Smooth muscle cell (in vitro differentiated cells): ENCODE data around the gene DNER. TPM values are rescaled to one million over a fixed set of nuclear protein-coding genes. Genes with fewer than 3 reads are reported as not detected.
"Not testable (repeated sequence)": the region's sequence is repeated elsewhere in the genome, so short reads cannot be mapped to it uniquely, and the experiment has no call there.

Experiments
- DNase-seq: peaks from one replicate; lab custom pipeline; 2025; ENCODE audit not compliant: unreplicated experiment; lab: John Stamatoyannopoulos, UW
- H2AFZ ChIP-seq: fragments of 200-600 bp; sonication (generic); 2 replicates; pipeline ENCODE4 v1.6.0; 2016; ENCODE audit warnings: antibody characterized with exemption, low read depth, mild to moderate bottlenecking
- H3F3A ChIP-seq: fragments of 200-600 bp; sonication (generic); 2 replicates; pipeline ENCODE4 v1.6.0; 2017; ENCODE audit warnings: antibody characterized with exemption, low read depth
- H3K27ac ChIP-seq: fragments of 200-600 bp; sonication (generic); 2 replicates; pipeline ENCODE4 v1.5.1; 2016; ENCODE audit warnings: low read depth, mild to moderate bottlenecking
- H3K27me3 ChIP-seq: fragments of 200-600 bp; sonication (generic); 2 replicates; pipeline ENCODE4 v1.6.1; 2016; ENCODE audit warnings: low read depth, mild to moderate bottlenecking
- H3K36me3 ChIP-seq: fragments of 200-600 bp; sonication (generic); 2 replicates; pipeline ENCODE4 v1.5.1; 2016; ENCODE audit warnings: low read depth
- H3K4me1 ChIP-seq: fragments of 200-600 bp; sonication (generic); 2 replicates; pipeline ENCODE4 v1.5.1; 2016; ENCODE audit warnings: low read depth
- H3K4me2 ChIP-seq: fragments of 200-600 bp; sonication (generic); 2 replicates; pipeline ENCODE4 v1.6.0; 2016; ENCODE audit warnings: mild to moderate bottlenecking
- H3K4me3 ChIP-seq: fragments of 200-600 bp; sonication (generic); 2 replicates; pipeline ENCODE4 v1.5.1; 2016; ENCODE audit warnings: mild to moderate bottlenecking
- H3K79me2 ChIP-seq: fragments of 200-600 bp; sonication (generic); 2 replicates; pipeline ENCODE4 v1.6.0; 2016; ENCODE audit warnings: low read depth, mild to moderate bottlenecking
- H3K9ac ChIP-seq: fragments of 200-600 bp; sonication (generic); 2 replicates; pipeline ENCODE4 v1.6.0; 2016; ENCODE audit warnings: low read depth
- H3K9me3 ChIP-seq: fragments of 200-600 bp; sonication (generic); replicated peaks from 2 replicates; pipeline ENCODE4 v1.5.1; 2016; ENCODE audit warnings: low read depth
- H4K20me1 ChIP-seq: fragments of 200-600 bp; sonication (generic); 2 replicates; pipeline ENCODE4 v1.6.0; 2016; ENCODE audit warnings: low read depth
- CTCF ChIP-seq: fragments of 200-600 bp; sonication (generic); IDR thresholded peaks from 2 replicates; pipeline ENCODE4 v1.5.1; 2017; ENCODE audit warnings: borderline replicate concordance, mild to moderate bottlenecking, antibody characterized with exemption; ENCODE audit not compliant: insufficient read depth, poor library complexity, severe bottlenecking
- WGBS: methylation state at CpG from one replicate; pipeline ENCODE4 v1.1.7; 2016; ENCODE audit warnings: low lambda C conversion rate; 5-methylcytosine and 5-hydroxymethylcytosine counted together
- polyA plus RNA-seq: library from polyadenylated mRNA; unstranded; fragments of >200 nt; fragmentation: Nextera tagmentation; extraction: Ambion mirVana; gene quantifications from 2 replicates; pipeline ENCODE4 v1.2.1, GENCODE V29; 2016
- total RNA-seq: library from RNA; depleted of rRNA; stranded (reverse); fragments of >200 nt; gene quantifications from 2 replicates; pipeline ENCODE4 v1.2.3, GENCODE V29; 2014

DNER gene
- total and polyA plus RNA-seq, 2 experiments from 2014 or later = 0.31 to 0.61 TPM

GRCh38 chr2:229728370-229728769, 14.0 kb upstream of the DNER start:
- Histone ChIP-seq H3K4me2 (no peak overlapping the region), H2AFZ (no peak overlapping the region), H3K4me3 (no peak overlapping the region), H3K9ac (no peak overlapping the region), H3K79me2 (no peaks in the 10 kb centered on the region), H4K20me1 (no peaks in the 10 kb centered on the region), H3K27ac (no peak overlapping the region), H3K36me3 (no peaks in the 10 kb centered on the region), H3K27me3 (no peaks in the 10 kb centered on the region), H3K4me1 (no peaks in the 10 kb centered on the region), H3F3A (no peaks in the 10 kb centered on the region), H3K9me3 (no peaks in the 10 kb centered on the region)
- no peak for DNase-seq
- TF ChIP-seq CTCF = no peak

- no peak overlapping the region for H3K27ac ChIP-seq
- H3K9ac ChIP-seq = no peak overlapping the region
- H3K79me2 ChIP-seq = no peaks in the 10 kb centered on the region
- no peaks in the 10 kb centered on the region for H3K36me3 ChIP-seq
- no peak for TF ChIP-seq CTCF
- H2AFZ ChIP-seq = no peak overlapping the region
- no peaks in the 10 kb centered on the region for H4K20me1 ChIP-seq
- no peak overlapping the region for H3K4me2 ChIP-seq
- 82% methylated on average over 2 of the region's 2 CpGs for WGBS
- H3K4me3 ChIP-seq = no peak overlapping the region
- no peaks in the 10 kb centered on the region for H3K27me3 ChIP-seq
- H3F3A ChIP-seq = no peaks in the 10 kb centered on the region
- DNase-seq = no peak
- H3K9me3 ChIP-seq = no peaks in the 10 kb centered on the region
- no peaks in the 10 kb centered on the region for H3K4me1 ChIP-seq
These were observed 12.3 kb upstream of the DNER start for GRCh38 chr2:229726643-229727042.

GRCh38 chr2:229725716-229726574, 11.6 kb upstream of the DNER start:
- Histone ChIP-seq H3K4me3 (no peak overlapping the region), H3K27ac (no peak overlapping the region), H3K9me3 (no peaks in the 10 kb centered on the region), H3K4me2 (no peak overlapping the region), H2AFZ (no peak overlapping the region), H4K20me1 (no peaks in the 10 kb centered on the region), H3K36me3 (no peaks in the 10 kb centered on the region), H3K4me1 (no peaks in the 10 kb centered on the region), H3F3A (no peaks in the 10 kb centered on the region), H3K27me3 (no peaks in the 10 kb centered on the region), H3K9ac (no peak overlapping the region), H3K79me2 (no peaks in the 10 kb centered on the region)
- DNase-seq = no peak
- WGBS = 81% methylated on average over 7 of the region's 7 CpGs
- no peak for TF ChIP-seq CTCF

GRCh38 chr2:229723192-229723591, 8.8 kb upstream of the DNER start:
- not testable (repeated sequence) for DNase-seq, H2AFZ ChIP-seq, H3K36me3 ChIP-seq, H3K4me1 ChIP-seq, H3K79me2 ChIP-seq, H3K27ac ChIP-seq, H3K27me3 ChIP-seq, H3K9ac ChIP-seq, H3K9me3 ChIP-seq, H3K4me3 ChIP-seq, H3K4me2 ChIP-seq, H3F3A ChIP-seq, H4K20me1 ChIP-seq
- WGBS = 96% methylated on average over 3 of the region's 3 CpGs
